GM12872 (cell line): ENCODE data around the gene HSH2D.

Source experiments
- CTCF ChIP-seq: IDR thresholded peaks from 3 replicates; pipeline ENCODE4 v1.5.1; 2011; ENCODE audit warnings: low read depth, mild to moderate bottlenecking, low read length, moderate library complexity; ENCODE audit not compliant: insufficient read depth

HSH2D gene

DNA sequence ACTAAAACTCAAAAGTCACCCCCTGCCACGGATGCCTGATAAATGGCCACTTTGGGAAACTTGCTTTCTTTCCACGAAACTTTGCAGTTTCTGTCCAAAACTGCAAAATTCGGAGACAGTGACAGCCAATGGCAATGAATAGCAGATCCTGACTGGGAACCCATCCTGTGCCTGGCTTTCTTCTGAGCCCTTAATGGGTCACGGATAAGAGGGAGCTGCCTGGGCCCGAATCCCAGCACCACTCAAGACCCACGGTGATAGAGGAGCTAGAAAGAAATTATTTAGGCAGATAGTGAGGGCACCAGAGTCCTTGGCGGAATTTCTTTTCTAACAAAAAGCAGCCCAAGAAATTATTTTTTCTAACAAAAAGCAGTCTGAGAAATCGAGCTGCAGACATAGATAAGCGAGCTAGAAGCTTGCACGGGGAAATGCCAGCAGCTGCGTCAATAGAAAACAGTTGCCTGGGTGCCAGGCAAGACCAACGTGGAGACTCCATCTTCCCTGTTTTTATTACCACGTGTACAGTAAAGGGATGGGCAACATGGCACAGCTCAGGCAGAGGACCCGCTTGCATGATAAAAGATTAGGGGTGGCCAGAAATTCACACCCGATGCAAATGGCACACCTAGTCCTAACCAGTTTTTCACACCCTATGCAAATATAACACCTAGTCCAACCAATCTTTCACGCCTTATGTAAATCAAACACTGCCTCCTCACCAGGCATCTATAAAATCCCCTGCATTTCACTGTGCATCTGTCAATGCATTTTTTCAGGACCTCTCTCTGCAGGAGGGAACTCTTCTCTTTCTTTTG, 7.1 kb upstream of the HSH2D start:
- TF ChIP-seq CTCF: no peak

- no peak for TF ChIP-seq CTCF
Measured at GRCh38 chr19:16139752-16140151, 3.7 kb upstream of the HSH2D start.

DNA sequence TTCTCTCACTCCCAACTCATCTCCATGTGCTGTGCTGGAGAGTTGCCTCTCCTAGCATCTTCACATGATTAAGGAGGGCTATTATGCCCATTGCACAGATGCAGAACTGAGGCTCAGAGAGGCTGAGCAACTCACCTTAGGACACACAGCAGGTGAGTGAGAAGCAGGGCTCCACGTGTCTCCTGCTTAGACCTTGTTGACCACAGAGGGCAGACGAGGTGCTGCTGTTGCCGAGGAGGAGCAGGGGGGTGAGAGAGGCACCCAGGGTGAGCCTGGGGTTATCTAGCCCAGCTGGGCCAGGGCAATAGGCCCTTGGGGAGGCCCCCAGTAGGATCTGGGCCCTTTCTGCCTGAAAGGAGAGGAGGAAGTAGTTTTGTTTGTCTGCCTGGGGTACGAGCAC, 2.4 kb upstream of the HSH2D start:
- peak; percentile 48; the same call in 2 of the 3 replicates for TF ChIP-seq CTCF

DNA sequence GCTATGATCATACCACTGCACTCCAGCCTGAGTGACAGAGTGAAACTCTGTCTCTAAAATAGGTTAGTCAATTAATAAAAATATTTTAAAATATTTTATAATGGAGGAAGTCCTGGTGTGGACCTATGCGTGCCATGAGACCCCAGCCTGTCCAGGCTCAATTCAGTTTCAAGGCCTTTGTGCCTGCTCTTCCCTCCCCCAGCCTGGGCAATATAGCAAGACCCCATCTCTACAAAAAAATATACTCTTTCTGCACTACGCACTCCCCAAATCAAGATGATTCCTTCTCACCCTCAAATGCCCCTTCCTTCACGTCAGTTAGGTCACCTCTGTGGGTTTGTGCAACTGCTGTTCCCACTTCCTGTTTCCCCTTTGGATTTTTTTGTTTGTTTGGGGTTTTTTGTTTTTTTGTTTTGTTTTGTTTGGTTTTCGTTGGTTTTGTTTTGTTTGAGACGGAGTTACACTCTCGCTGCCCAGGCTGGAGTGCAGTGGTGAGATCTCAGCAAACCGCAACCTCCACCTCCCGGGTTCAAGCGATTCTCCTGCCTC, 1.4 kb upstream of the HSH2D start:
- no peak for TF ChIP-seq CTCF

DNA sequence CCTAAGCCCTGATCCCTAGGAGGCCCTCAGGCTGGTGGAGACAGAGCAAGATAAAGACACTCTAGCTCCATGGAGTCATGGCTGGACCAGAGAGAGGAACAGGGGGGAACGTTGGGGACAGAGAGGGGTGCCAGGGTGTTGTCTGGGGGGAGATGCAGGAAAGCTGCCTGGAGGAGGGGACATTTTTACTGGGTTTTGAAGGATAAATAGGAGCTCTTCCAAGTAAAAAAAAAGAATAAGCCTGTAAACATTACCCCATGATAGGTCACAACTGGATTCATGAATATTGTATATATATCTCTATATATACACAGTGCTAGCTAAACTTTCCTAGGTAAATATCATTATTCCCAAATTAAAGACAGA, 714 bp downstream of the HSH2D start:
- TF ChIP-seq CTCF: no peak

GRCh38 chr19:16146112-16146511, 2.6 kb downstream of the HSH2D start:
- no peak for TF ChIP-seq CTCF

GRCh38 chr19:16148443-16149229, 5.2 kb downstream of the HSH2D start:
- no peak for TF ChIP-seq CTCF
